ENCODE data around the gene ZFHX3. TPM values are rescaled to one million over a fixed set of nuclear protein-coding genes. Genes with fewer than 3 reads are reported as not detected.

ZFHX3 gene
- total RNA-seq, 2 experiments from 2014 or later = 0.63 to 0.64 TPM

DNA sequence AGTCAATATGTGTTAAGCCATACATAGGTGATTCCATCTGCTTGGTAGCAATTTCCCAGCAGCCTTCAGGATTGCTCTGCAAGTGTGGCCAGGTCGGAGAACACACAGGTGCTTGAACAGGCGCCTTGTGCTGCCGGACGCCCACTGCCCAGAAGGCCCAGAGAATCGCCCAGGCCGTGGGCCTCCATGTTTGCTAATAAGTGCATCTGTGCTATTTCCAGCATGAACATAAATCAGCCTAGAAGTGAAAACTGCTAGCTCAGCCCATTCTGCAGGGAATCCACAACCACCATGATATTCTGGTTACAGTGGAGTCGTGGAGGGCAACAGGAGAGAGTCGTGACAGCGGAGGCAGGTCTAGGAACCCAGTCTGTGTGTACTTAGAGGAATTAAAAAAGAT lies 78.1 kb downstream of the ZFHX3 start:
- DNase-seq (no peak), ATAC-seq (ENCODE audit: poor library complexity) (no peak)
- Mint-ChIP-seq H3K4me3 (no peak overlapping the region), H3K36me3 (ENCODE audit: low read depth) (no peaks in the 10 kb centered on the region), H3K27me3 (no peaks in the 10 kb centered on the region), H3K27ac (no peak overlapping the region), H3K4me1 (ENCODE audit: low read depth) (no peaks in the 10 kb centered on the region), H3K9me3 (no peaks in the 10 kb centered on the region)
- no peaks in the 10 kb centered on the region for H3K4me1 ChIP-seq (ENCODE audit: insufficient read depth, low read length)
- no peaks in the 10 kb centered on the region for H3K36me3 ChIP-seq (ENCODE audit: insufficient read depth, low read length)
- CTCF ChIA-PET = no interaction called here
- no peak overlapping the region for H3K27ac ChIP-seq (ENCODE audit: low read depth in 1 of 2, low read length in 2 of 2)
- H3K4me3 ChIP-seq (ENCODE audit: low read length) = no peak overlapping the region
- POLR2A ChIA-PET = no interaction called here
- H3K9me3 ChIP-seq (ENCODE audit: control insufficient read depth in 1 of 2, insufficient read depth in 1 of 2, low read length in 2 of 2) = no peaks in the 10 kb centered on the region
- no peaks in the 10 kb centered on the region for H3K27me3 ChIP-seq (ENCODE audit: control insufficient read depth in 1 of 2, insufficient read depth in 2 of 2, low read length in 2 of 2)
- intact Hi-C loops (cut with DNase I, micrococcal nuclease) = no loop called here
- TF ChIP-seq, protein P1, sequence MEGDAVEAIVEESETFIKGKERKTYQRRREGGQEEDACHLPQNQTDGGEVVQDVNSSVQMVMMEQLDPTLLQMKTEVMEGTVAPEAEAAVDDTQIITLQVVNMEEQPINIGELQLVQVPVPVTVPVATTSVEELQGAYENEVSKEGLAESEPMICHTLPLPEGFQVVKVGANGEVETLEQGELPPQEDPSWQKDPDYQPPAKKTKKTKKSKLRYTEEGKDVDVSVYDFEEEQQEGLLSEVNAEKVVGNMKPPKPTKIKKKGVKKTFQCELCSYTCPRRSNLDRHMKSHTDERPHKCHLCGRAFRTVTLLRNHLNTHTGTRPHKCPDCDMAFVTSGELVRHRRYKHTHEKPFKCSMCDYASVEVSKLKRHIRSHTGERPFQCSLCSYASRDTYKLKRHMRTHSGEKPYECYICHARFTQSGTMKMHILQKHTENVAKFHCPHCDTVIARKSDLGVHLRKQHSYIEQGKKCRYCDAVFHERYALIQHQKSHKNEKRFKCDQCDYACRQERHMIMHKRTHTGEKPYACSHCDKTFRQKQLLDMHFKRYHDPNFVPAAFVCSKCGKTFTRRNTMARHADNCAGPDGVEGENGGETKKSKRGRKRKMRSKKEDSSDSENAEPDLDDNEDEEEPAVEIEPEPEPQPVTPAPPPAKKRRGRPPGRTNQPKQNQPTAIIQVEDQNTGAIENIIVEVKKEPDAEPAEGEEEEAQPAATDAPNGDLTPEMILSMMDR (IDR thresholded peaks at IDR 0.05) = no peak

DNA sequence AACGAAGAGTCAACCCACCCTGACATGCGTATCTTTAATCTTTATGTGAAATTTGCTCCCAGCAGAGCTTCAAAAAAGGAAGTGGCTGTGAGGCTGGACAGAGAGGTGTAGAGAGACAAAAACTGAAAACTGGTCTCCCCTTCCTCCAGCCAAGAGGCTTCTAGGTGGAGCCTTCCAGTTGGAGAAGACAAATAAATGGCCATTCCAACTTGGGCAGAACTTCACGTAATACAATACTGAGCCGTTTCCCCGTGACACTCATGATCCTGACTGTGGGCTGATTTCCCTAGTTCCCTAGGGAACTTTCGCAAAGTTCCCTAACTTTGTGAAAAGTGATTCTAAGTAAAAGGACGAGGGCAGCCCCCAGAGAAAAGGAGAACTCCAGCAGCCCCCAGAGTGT lies 78.8 kb downstream of the ZFHX3 start:
- no peak overlapping the region for H3K27ac ChIP-seq (ENCODE audit: low read depth in 1 of 2, low read length in 2 of 2)
- TF ChIP-seq, protein P1 (IDR thresholded peaks at IDR 0.05) = no peak
- POLR2A ChIA-PET = no interaction called here
- H3K9me3 ChIP-seq (ENCODE audit: control insufficient read depth in 1 of 2, insufficient read depth in 1 of 2, low read length in 2 of 2) = no peaks in the 10 kb centered on the region
- no peaks in the 10 kb centered on the region for H3K4me1 Mint-ChIP-seq (ENCODE audit: low read depth)
- CTCF ChIA-PET = no interaction called here
- no peak overlapping the region for H3K27ac Mint-ChIP-seq
- H3K4me3 Mint-ChIP-seq = no peak overlapping the region
- H3K9me3 Mint-ChIP-seq = no peaks in the 10 kb centered on the region
- intact Hi-C loops (cut with DNase I, micrococcal nuclease) = no loop called here
- no peaks in the 10 kb centered on the region for H3K4me1 ChIP-seq (ENCODE audit: insufficient read depth, low read length)
- H3K36me3 ChIP-seq (ENCODE audit: insufficient read depth, low read length) = no peaks in the 10 kb centered on the region
- ATAC-seq (ENCODE audit: poor library complexity) (no peak), DNase-seq (no peak)
- no peaks in the 10 kb centered on the region for H3K27me3 ChIP-seq (ENCODE audit: control insufficient read depth in 1 of 2, insufficient read depth in 2 of 2, low read length in 2 of 2)
- H3K36me3 Mint-ChIP-seq (ENCODE audit: low read depth) = no peaks in the 10 kb centered on the region
- H3K4me3 ChIP-seq (ENCODE audit: low read length) = no peak overlapping the region
- H3K27me3 Mint-ChIP-seq = no peaks in the 10 kb centered on the region

DNA sequence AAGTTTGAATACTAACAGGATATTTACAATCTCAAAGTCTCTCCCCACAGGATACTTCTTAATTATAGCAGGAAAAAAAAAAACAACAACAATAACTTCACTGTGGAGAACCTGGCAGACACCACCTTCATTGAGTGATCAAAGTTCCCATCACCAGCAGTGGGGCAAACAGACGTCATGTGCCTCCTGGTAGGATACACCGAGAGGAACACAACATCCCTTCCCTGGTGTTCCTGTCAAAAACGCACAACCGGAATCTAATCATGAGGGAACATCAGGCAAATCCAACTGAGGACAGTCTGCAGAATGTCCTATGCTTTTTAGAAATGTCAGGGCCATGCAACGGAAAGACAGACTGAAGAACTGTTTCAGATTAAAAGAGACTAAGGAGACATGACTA lies 80.0 kb downstream of the ZFHX3 start:
- H3K9me3 ChIP-seq (ENCODE audit: control insufficient read depth in 1 of 2, insufficient read depth in 1 of 2, low read length in 2 of 2) = no peaks in the 10 kb centered on the region
- H3K27ac ChIP-seq (ENCODE audit: low read depth in 1 of 2, low read length in 2 of 2) = no peak overlapping the region

More for the DNA sequence above, 80.0 kb downstream of the ZFHX3 start:
- Histone ChIP-seq H3K27me3 (ENCODE audit: control insufficient read depth in 1 of 2, insufficient read depth in 2 of 2, low read length in 2 of 2) (no peaks in the 10 kb centered on the region), H3K36me3 (ENCODE audit: insufficient read depth, low read length) (no peaks in the 10 kb centered on the region), H3K4me1 (ENCODE audit: insufficient read depth, low read length) (no peaks in the 10 kb centered on the region), H3K4me3 (ENCODE audit: low read length) (no peak overlapping the region)
- Mint-ChIP-seq H3K4me3 (no peak overlapping the region), H3K4me1 (ENCODE audit: low read depth) (no peaks in the 10 kb centered on the region), H3K36me3 (ENCODE audit: low read depth) (no peaks in the 10 kb centered on the region), H3K27me3 (no peaks in the 10 kb centered on the region), H3K9me3 (no peaks in the 10 kb centered on the region), H3K27ac (no peak overlapping the region)
- CTCF ChIA-PET = no interaction called here
- ATAC-seq (ENCODE audit: poor library complexity) (no peak), DNase-seq (no peak)
- intact Hi-C loops (cut with DNase I, micrococcal nuclease) = no loop called here
- TF ChIP-seq, protein P1 (IDR thresholded peaks at IDR 0.05) = no peak
- POLR2A ChIA-PET = no interaction called here

All from CD4-positive, alpha-beta T cell (primary cell).